NOMO-1 (cell line): ENCODE results near the gene POU6F2.

ENCODE experiments used
- DNase-seq, 2 experiments: peaks; one replicate each; lab custom pipeline; 2025; ENCODE audit not compliant: unreplicated experiment in 2 of 2; lab: John Stamatoyannopoulos, UW

The POU6F2 gene

GRCh38 chr7:39333701-39334100 lies 356.0 kb downstream of the POU6F2 start:
- no peak for DNase-seq

DNA sequence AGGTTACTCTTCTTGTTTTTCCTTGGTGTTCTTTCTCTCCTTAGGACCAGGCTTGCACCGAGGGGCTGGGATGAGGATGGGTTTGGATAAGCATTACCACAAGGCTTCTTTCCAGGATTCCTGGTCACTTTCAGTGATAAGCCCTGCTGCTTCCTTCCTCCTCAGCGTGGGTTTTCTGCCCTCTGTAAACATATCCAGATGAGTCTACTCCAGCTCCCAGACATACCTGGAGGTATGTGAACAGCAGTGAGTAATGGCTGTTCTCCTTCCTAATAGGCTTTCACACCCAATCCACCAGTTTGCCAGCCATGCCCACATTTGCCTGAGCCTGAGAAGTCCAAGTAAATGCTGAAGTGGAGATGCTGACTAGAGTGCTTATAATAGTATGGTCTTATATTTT lies 358.7 kb downstream of the POU6F2 start:
- no peak for DNase-seq

DNA sequence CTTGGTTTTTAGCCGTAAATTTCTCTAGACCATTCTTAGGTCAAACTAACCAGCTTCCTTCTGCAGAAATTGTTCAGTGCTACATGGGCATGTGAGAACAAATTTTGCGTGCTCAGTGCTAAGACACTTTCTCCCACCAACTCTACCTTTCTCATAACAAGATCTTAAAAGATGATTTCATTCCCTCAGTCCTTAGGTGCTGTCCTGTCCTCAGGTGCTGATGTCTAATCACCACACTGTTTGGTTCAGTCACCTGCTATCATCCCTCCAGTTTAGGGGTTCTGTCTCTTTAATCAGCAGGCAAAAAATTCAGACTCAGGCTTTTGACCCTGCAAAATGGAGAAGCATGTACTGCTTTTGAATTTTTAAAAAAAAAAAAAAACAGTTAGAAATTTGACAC lies 361.0 kb downstream of the POU6F2 start:
- no peak for DNase-seq

GRCh38 chr7:39339591-39339990 lies 361.9 kb downstream of the POU6F2 start:
- DNase-seq: no peak

DNA sequence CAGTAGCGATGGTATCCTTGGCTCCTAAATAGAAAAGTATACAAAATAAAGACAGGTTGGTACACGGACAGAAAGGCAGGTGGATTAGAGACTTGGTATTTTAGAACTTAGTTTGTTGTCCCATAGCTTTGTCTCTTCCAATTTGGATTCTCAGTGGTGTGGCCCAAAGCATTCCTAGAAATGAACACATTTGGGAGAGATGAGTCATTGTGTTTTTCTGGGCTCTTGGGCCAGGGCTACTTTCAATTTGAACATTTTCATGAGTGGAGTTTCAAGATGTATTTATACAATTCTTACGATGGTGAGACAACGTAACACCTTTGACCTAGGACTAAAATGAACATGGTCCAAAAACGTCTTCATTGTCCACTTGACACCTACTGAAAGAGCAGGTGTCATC lies 363.4 kb downstream of the POU6F2 start:
- no peak for DNase-seq

DNA sequence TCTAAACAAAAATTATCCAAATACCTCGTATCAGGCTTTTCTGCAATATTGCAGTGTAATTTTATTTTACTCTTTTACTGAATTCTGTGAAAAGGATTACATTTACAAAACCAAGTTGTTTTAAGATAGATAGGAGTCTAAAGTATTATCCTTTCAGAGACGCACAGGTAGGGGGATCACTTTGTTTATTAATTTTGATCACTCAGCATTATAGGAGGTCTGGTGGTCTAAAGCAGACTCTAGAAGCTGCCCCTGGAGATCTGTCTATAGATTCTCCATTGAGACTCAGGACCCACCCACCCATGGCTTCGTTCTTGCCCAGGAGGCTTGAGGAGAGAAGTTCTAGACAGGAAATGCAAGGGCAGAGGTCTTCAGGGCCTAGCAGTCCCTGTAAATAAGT lies 365.1 kb downstream of the POU6F2 start:
- no peak for DNase-seq

DNA sequence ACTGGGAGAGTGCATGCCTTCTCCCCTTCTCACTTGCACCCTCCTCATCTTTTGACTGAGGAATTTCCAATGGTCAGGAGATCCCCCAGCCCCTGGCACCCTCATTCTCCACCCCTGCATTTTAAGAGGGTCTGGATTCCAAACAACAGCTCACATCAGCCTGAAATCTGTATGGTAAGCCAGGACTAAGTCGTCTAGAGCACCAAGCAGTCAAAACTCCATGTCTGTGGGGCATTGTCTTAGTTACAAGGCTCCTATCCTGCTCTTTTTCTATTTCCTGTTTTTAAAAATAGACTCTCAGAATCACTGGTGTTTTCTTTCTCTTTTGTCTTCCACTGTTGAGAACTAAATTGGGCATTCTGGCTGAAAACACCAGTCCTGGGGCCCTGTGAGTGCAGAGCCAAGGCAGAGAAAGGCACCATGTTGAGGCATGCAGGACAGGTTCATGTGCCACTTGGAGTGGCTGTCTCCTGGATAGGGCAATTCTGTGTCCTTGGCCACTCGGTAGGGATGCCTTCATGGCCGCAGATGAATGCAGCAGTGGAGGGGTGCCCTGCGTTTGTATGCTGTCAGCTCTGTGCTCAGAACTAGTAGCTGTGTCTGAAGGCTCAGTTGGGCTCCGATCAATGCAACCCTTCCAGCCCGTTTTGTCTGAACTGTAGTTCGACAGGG lies 371.9 kb downstream of the POU6F2 start:
- DNase-seq: no peak

GRCh38 chr7:39353615-39354376 lies 376.1 kb downstream of the POU6F2 start:
- DNase-seq: no peak

DNA sequence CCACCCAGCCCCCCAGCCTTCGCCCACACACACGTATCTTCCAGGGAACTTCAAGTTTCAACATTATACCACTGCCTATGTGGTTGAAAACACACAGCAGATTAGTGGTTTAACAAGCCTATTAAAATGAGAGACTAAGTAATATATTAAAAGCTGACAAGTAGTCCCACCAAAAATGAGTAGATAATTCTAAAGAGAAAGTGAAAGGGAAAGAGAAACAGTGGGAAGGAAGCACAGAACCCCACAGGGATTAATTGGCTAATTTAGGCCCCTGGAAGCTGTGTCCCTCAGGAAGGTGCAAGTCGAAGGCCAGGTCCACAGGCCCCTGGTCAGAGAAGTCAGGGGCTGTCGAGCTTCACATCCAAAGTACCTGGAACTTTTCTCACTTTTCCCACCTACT lies 378.0 kb downstream of the POU6F2 start:
- no peak for DNase-seq

DNA sequence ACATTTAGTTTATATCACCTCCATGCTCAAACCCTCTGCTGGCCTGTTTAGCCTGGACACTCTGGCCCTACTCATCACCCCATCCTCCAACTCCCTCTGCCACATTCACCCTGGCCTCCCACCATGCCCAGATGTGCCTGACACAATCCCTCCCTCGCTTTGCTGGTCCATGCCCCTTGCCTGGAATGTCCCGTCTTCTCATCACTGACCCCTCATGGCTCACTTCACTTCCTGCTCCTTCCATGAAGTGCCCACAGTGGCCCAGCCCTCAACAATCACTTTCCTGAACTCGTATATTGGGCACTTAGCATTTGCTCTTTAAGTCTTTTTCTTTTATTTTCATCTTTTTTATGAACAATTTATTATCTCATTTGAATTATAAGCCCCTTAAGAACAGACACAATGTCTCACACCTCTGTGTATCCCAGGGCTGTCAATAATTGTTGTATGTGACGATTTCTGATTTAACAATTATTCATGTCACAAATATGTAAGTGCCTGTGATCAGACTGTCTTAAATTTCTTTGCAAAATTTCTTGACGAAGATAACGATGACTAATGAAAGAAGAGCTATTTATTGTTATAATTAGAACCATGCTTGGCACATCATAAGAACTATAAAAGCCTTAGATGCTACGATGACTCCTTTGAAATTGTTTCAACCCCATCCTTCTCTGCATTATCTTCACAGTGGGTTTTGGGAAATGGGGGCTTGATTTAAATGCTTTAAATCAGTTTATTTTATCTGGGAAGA lies 378.6 kb downstream of the POU6F2 start:
- no peak for DNase-seq

- DNase-seq: no peak
These were observed 379.9 kb downstream of the POU6F2 start for GRCh38 chr7:39357648-39358047.

DNA sequence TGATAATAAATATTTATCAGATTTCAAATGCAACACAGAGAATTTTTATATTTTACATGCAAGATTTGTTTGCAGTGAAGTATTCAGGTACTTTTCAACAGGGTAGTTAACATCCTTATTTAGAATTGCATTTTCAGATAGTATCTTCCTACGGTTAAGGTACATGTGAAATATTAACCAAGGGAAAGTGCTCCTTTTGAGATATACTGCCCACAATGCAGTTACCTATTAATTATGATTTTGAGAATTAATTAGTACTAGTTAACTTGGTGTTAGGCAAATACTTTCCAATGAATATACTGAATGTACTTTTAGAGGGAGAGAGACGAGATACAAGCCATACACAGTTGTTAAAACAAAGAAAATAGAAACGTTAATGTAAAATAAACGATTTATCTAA lies 382.3 kb downstream of the POU6F2 start:
- DNase-seq: no peak

- DNase-seq: no peak
These were observed 383.1 kb downstream of the POU6F2 start for GRCh38 chr7:39360766-39361165.

DNA sequence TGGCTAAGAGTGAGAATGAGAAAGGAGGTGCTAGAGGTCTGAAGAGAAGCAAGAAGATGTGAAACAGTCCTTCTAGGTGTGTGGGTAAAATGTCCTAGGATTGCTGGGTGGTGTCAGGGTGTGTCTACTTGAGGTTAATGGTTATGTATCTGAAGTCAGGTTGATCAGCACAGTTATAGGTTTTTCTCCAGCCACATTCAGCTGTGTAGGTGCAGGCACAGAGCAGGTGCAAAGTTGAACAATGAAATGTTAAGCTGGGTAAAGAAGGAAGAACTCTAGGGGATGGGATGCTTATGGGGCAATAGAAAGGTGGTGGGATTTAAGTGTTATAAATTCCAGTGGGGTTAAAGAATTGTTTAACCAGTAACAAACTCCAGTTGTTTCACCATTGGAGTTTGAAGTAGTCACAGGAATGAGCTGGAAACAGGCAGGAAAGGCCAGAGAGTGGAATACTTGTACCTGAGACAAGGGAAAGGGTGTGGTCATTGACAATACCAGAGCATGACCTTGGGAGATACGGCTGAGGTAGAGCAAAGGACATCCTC lies 388.1 kb downstream of the POU6F2 start:
- DNase-seq: no peak

DNA sequence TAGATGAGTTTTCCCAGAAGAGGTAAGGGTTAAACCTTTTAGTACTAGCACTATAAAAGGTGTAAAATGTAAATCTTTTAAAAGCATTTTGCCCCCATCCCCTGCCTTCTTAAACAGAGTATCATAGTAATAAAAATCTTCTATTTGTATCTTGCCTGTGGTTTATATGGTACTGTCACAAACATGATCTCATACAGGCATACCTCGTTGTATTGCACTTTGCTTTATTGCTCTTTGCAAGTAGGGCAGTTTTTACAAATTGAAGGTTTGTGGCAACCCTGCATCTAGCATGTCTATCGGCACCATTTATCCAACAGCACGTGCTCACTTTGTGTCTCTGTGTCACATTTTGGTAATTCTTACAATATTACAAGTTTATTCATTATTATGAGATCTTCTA lies 389.7 kb downstream of the POU6F2 start:
- no peak for DNase-seq

- DNase-seq: no peak
These were observed 390.2 kb downstream of the POU6F2 start for GRCh38 chr7:39367943-39368342.

GRCh38 chr7:39372383-39372782 lies 394.7 kb downstream of the POU6F2 start:
- no peak for DNase-seq

- no peak for DNase-seq
These were observed 396.8 kb downstream of the POU6F2 start for GRCh38 chr7:39374436-39375040.

DNA sequence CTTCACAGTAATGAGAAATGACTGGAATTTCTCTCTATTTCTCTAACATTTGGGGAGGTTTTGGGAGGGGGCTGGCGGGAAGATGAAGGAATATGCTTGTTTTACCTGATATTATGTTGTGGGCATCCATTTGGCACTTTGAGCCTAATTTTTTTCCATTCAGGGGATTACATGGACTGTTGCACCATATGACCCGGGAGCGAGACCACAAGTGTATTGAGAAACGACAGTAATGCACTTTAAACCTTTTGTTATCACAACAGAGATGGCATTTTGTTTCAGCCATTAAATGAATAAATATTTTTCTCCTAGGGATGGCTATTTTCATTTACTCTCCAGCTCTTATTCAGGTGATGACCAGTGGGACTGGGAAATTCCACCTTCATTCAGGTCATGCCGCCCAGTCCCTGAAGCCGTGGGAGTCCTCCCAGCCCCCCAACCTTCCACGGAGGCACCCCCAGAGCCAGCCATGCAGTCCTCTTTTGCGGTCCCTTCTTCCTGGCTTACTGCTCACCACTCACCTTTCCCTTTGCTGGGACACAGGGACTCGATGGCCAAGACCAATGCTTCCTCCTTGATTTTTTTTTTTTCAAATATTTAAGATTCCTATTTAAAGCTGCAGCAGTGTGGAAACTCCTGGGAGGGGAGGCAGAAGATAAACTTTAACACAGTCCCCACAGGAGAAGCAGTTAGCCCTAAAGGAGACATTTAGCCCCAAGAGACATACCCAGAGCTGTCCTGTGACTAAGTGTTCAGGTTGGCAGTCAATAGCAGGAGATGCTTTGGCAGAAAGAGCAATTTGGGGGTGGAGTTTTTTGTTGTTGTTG lies 397.6 kb downstream of the POU6F2 start:
- DNase-seq: no peak

DNA sequence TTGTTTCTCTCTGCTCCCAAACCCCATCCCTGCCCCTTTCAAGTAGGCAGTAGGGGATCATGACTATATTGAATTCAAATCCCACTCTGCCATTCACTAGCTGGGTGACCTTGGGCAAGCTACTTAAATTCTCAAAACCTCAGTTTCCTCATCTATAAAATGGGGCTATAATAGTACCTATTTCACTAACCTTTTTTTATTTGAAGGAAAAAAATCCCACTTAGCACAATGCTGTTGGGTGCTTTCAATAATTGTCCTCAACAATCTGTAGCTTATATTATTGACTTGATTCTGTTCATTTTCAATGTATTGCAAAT lies 398.1 kb downstream of the POU6F2 start:
- DNase-seq: no peak
